Left lung (tissue), 10 donors: Measurements from ENCODE around the gene CAMK2A. TPM values are rescaled to one million over a fixed set of nuclear protein-coding genes. Genes with fewer than 3 reads are reported as not detected.

Experiments
- ATAC-seq: fragments of 200-7000 bp; cut with Tn5 transposase; one replicate; pipeline ENCODE4 v1.9.1; 2020; ENCODE audit warnings: moderate library complexity
- DNase-seq, 4 donors: peaks; one replicate each; pipeline ENCODE4 v3.0.0-alpha.2; 2013 to 2020
- H3K27ac ChIP-seq, 2 donors: fragments of 200-600 bp; sonication (generic) in 1 of 2; one replicate each; pipeline versions ENCODE4 v1.5.0 to v1.8.0; 2020 to 2021
- H3K27me3 ChIP-seq, 2 donors: fragments of 200-600 bp; sonication (generic) in 1 of 2; one replicate each; pipeline versions ENCODE4 v1.5.0 to v1.8.0; 2020 to 2021
- H3K36me3 ChIP-seq, 2 donors: fragments of 200-600 bp; sonication (generic) in 1 of 2; one replicate each; pipeline versions ENCODE4 v1.5.0 to v1.8.0; 2020 to 2021
- H3K4me1 ChIP-seq, 2 donors: fragments of 200-600 bp; one replicate each; pipeline ENCODE4 v1.8.0; 2021
- H3K4me3 ChIP-seq, 2 donors: fragments of 200-600 bp; sonication (generic) in 1 of 2; one replicate each; pipeline versions ENCODE4 v1.5.0 to v1.8.0; 2020 to 2021; ENCODE audit warnings: mild to moderate bottlenecking in 1 of 2
- H3K9me3 ChIP-seq, 2 donors: fragments of 200-600 bp; sonication (generic) in 1 of 2; one replicate each; pipeline versions ENCODE4 v1.5.0 to v1.8.0; 2020 to 2021
- CTCF ChIP-seq, 2 donors: fragments of 200-600 bp; sonication (generic) in 1 of 2; IDR thresholded peaks; one replicate each; pipeline versions ENCODE4 v1.5.0 to v1.8.0; 2021; ENCODE audit warnings: antibody characterized with exemption in 2 of 2
- intact Hi-C, 2 donors: fragments of 100-400 bp; cut with DNase I; formaldehyde crosslinking; loops; one replicate each; pipeline versions ENCODE4 v1.11.2 to v1.14.2; 2022
- polyA plus RNA-seq, 6 donors: library from polyadenylated mRNA; unstranded; fragments of 120-200 nt; gene quantifications; one replicate each; pipeline ENCODE4 v1.2.1, GENCODE V29; 2013; ENCODE audit not compliant: insufficient read length in 6 of 6
- total RNA-seq, 2 donors: library from RNA; stranded (reverse); fragmentation: NEBNext Ultra II Directional; extraction: Animal tissue kit (Norgen Biotek cat#: 25700); gene quantifications; one replicate each; pipeline ENCODE4 v1.2.1, GENCODE V29; 2021
- donor health status: DM: no; HTN: yes; CAD: no.
- donor health status: DM: no; HTN: no; CAD: no.

The CAMK2A gene
- total and polyA plus RNA-seq, 8 donors: 0.64 to 5.8 (median 4.7) TPM

- H3K4me1 ChIP-seq: no peaks in the 10 kb centered on the region
- intact Hi-C loops: no loop called here
- TF ChIP-seq CTCF (IDR thresholded peaks at IDR 0.05): no peak
- H3K27me3 ChIP-seq: peaks cover 0 to 18% of the 10 kb centered on the region in 2 donors
- H3K4me3 ChIP-seq: no peak overlapping the region
- no peak overlapping the region for H3K27ac ChIP-seq
- peak in 1 of 4 donors; percentile 33 for DNase-seq
- H3K36me3 ChIP-seq: no peaks in the 10 kb centered on the region
- H3K9me3 ChIP-seq: no peaks in the 10 kb centered on the region
- no peak for ATAC-seq
These were observed 85.6 kb downstream of the CAMK2A start for GRCh38 chr5:150203832-150204589.

GRCh38 chr5:150202501-150202900, 87.1 kb downstream of the CAMK2A start:
- H3K4me3 ChIP-seq: no peak overlapping the region
- no peak for TF ChIP-seq CTCF (IDR thresholded peaks at IDR 0.05)
- no peaks in the 10 kb centered on the region for H3K4me1 ChIP-seq
- intact Hi-C loops: no loop called here
- no peaks in the 10 kb centered on the region for H3K9me3 ChIP-seq
- no peak for ATAC-seq
- no peak overlapping the region for H3K27ac ChIP-seq
- peaks cover 0 to 3% of the 10 kb centered on the region in 2 donors for H3K27me3 ChIP-seq
- no peaks in the 10 kb centered on the region for H3K36me3 ChIP-seq
- no peak for DNase-seq

GRCh38 chr5:150197476-150197875, 92.1 kb downstream of the CAMK2A start:
- intact Hi-C loops: no loop called here
- H3K36me3 ChIP-seq: no peaks in the 10 kb centered on the region
- H3K27me3 ChIP-seq: peaks cover 0 to 28% of the 10 kb centered on the region in 2 donors
- no peak overlapping the region for H3K27ac ChIP-seq
- DNase-seq (no peak), ATAC-seq (no peak)
- H3K9me3 ChIP-seq: no peaks in the 10 kb centered on the region
- no peak overlapping the region for H3K4me3 ChIP-seq
- no peak for TF ChIP-seq CTCF (IDR thresholded peaks at IDR 0.05)
- no peaks in the 10 kb centered on the region for H3K4me1 ChIP-seq

GRCh38 chr5:150196986-150197385, 92.6 kb downstream of the CAMK2A start:
- Histone ChIP-seq H3K27me3 (peaks cover 0 to 33% of the 10 kb centered on the region in 2 donors), H3K36me3 (no peaks in the 10 kb centered on the region), H3K9me3 (no peaks in the 10 kb centered on the region), H3K4me3 (no peak overlapping the region), H3K4me1 (no peaks in the 10 kb centered on the region), H3K27ac (no peak overlapping the region)
- ATAC-seq (no peak), DNase-seq (no peak)
- no peak for TF ChIP-seq CTCF (IDR thresholded peaks at IDR 0.05)
- intact Hi-C loops: no loop called here

- ATAC-seq (no peak), DNase-seq (no peak)
- Histone ChIP-seq H3K4me1 (no peaks in the 10 kb centered on the region), H3K9me3 (no peaks in the 10 kb centered on the region), H3K27me3 (peaks cover 0 to 38% of the 10 kb centered on the region in 2 donors), H3K4me3 (no peak overlapping the region), H3K36me3 (no peaks in the 10 kb centered on the region), H3K27ac (no peak overlapping the region)
- no peak for TF ChIP-seq CTCF (IDR thresholded peaks at IDR 0.05)
- intact Hi-C loops: no loop called here
These were observed 93.1 kb downstream of the CAMK2A start for GRCh38 chr5:150196514-150196913.
